Measurements from ENCODE around the gene EML4. TPM values are rescaled to one million over a fixed set of nuclear protein-coding genes. Genes with fewer than 3 reads are reported as not detected.
A peak's percentile ranks its signal among the peaks of the same experiment; 100 is the strongest.

Gene EML4
- total RNA-seq, 1 experiment from 2014 or later = 38.3 TPM

- Histone ChIP-seq H3K27ac (ENCODE audit: low read length) (peak overlapping the region; percentile 70), H3K9me3 (ENCODE audit: low read length) (no peaks in the 10 kb centered on the region)
- POLR2A ChIA-PET (ENCODE audit: unreplicated experiment) = no interaction called here
These were observed 30.8 kb upstream of the EML4 start for GRCh38 chr2:42138163-42139015.

GRCh38 chr2:42139101-42139500, 30.1 kb upstream of the EML4 start:
- no peak for ATAC-seq
- no peaks in the 10 kb centered on the region for H3K9me2 ChIP-seq (replicated peaks; ENCODE audit: low read length)
- no peak overlapping the region for H2AFZ ChIP-seq (ENCODE audit: low read length)
- intact Hi-C loops (cut with micrococcal nuclease) = no loop called here
- no peaks in the 10 kb centered on the region for H3K79me2 ChIP-seq (ENCODE audit: low read length)
- no TSS peak for BruUV-seq (replicated peaks)
- H3F3A ChIP-seq (ENCODE audit: low read length, unreplicated experiment) = peaks cover 2% of the 10 kb centered on the region
- CTCF ChIA-PET = no interaction called here
- peak overlapping the region; percentile 70; the same call in 1 of the 2 replicates for H3K27ac ChIP-seq (ENCODE audit: low read length)
- H4K20me1 ChIP-seq (ENCODE audit: low read length) = no peaks in the 10 kb centered on the region
- H3K9ac ChIP-seq (ENCODE audit: low read length) = no peak overlapping the region
- no peaks in the 10 kb centered on the region for H3K9me3 ChIP-seq (ENCODE audit: low read length)
- DNase-seq = no peak
- peaks cover 65% of the 10 kb centered on the region for H3K4me1 ChIP-seq (ENCODE audit: insufficient read depth, low read length)
- no peaks in the 10 kb centered on the region for H3K36me3 ChIP-seq (ENCODE audit: low read depth, low read length)
- H3K4me3 ChIP-seq (ENCODE audit: low read length) = no peak overlapping the region
- POLR2A ChIA-PET (ENCODE audit: unreplicated experiment) = interaction anchor here (0.6 kb wide), 1 partner anchor 165 kb away, joined by 3 read pairs; no protein-coding TSS in a partner anchor
- H3K27me3 ChIP-seq (ENCODE audit: low read length) = no peaks in the 10 kb centered on the region
- TF ChIP-seq EZH2phosphoT487 (IDR thresholded peaks at IDR 0.05; ENCODE audit: borderline replicate concordance, low read length) = no peak
- TF ChIP-seq EZH2 (IDR thresholded peaks at IDR 0.05; ENCODE audit: low read length, unreplicated experiment) = no peak
- no peak for TF ChIP-seq CTCF (conservative IDR thresholded peaks at IDR 0.05; ENCODE audit: low read depth, low read length)
- H3K4me2 ChIP-seq (ENCODE audit: low read length) = peak overlapping the region; percentile 61; the same call in 1 of the 2 replicates

More at GRCh38 chr2:42138163-42139015, 30.8 kb upstream of the EML4 start:
- CTCF ChIA-PET = no interaction called here
- peaks cover 2% of the 10 kb centered on the region for H3F3A ChIP-seq (ENCODE audit: low read length, unreplicated experiment)
- H3K4me2 ChIP-seq (ENCODE audit: low read length) = peak overlapping the region; percentile 61
- H4K20me1 ChIP-seq (ENCODE audit: low read length) = no peaks in the 10 kb centered on the region
- peak; percentile 95 for DNase-seq
- no peaks in the 10 kb centered on the region for H3K36me3 ChIP-seq (ENCODE audit: low read depth, low read length)
- BruUV-seq (replicated peaks) = no TSS peak
- no peak overlapping the region for H2AFZ ChIP-seq (ENCODE audit: low read length)
- H3K9ac ChIP-seq (ENCODE audit: low read length) = no peak overlapping the region
- H3K9me2 ChIP-seq (replicated peaks; ENCODE audit: low read length) = no peaks in the 10 kb centered on the region
- no peaks in the 10 kb centered on the region for H3K79me2 ChIP-seq (ENCODE audit: low read length)
- no peak overlapping the region for H3K4me3 ChIP-seq (ENCODE audit: low read length)
- H3K27me3 ChIP-seq (ENCODE audit: low read length) = no peaks in the 10 kb centered on the region
- TF ChIP-seq CTCF (conservative IDR thresholded peaks at IDR 0.05; ENCODE audit: low read depth, low read length) = no peak
- no peak for TF ChIP-seq EZH2 (IDR thresholded peaks at IDR 0.05; ENCODE audit: low read length, unreplicated experiment)
- no peak for TF ChIP-seq EZH2phosphoT487 (IDR thresholded peaks at IDR 0.05; ENCODE audit: borderline replicate concordance, low read length)
- intact Hi-C loops (cut with micrococcal nuclease) = no loop called here
- ATAC-seq = peak; percentile 31
- peaks cover 71% of the 10 kb centered on the region for H3K4me1 ChIP-seq (ENCODE audit: insufficient read depth, low read length)

- no peaks in the 10 kb centered on the region for H3K9me2 ChIP-seq (replicated peaks; ENCODE audit: low read length)
- H3K36me3 ChIP-seq (ENCODE audit: low read depth, low read length) = no peaks in the 10 kb centered on the region
- H3K27me3 ChIP-seq (ENCODE audit: low read length) = no peaks in the 10 kb centered on the region
- DNase-seq (peak; percentile 39), ATAC-seq (no peak)
- no TSS peak for BruUV-seq (replicated peaks)
- H3K4me3 ChIP-seq (ENCODE audit: low read length) = no peak overlapping the region
- no peak overlapping the region for H3K27ac ChIP-seq (ENCODE audit: low read length)
- no peaks in the 10 kb centered on the region for H3K9me3 ChIP-seq (ENCODE audit: low read length)
- ChIA-PET CTCF (no interaction called here), POLR2A (ENCODE audit: unreplicated experiment) (no interaction called here)
- H3K79me2 ChIP-seq (ENCODE audit: low read length) = no peaks in the 10 kb centered on the region
- no peaks in the 10 kb centered on the region for H4K20me1 ChIP-seq (ENCODE audit: low read length)
- TF ChIP-seq EZH2 (IDR thresholded peaks at IDR 0.05; ENCODE audit: low read length, unreplicated experiment) (no peak), EZH2phosphoT487 (IDR thresholded peaks at IDR 0.05; ENCODE audit: borderline replicate concordance, low read length) (no peak), CTCF (conservative IDR thresholded peaks at IDR 0.05; ENCODE audit: low read depth, low read length) (no peak)
- no peak overlapping the region for H3K9ac ChIP-seq (ENCODE audit: low read length)
- no peak overlapping the region for H3K4me2 ChIP-seq (ENCODE audit: low read length)
- H3F3A ChIP-seq (ENCODE audit: low read length, unreplicated experiment) = peaks cover 2% of the 10 kb centered on the region
- H3K4me1 ChIP-seq (ENCODE audit: insufficient read depth, low read length) = peaks cover 63% of the 10 kb centered on the region
- no peak overlapping the region for H2AFZ ChIP-seq (ENCODE audit: low read length)
- intact Hi-C loops (cut with micrococcal nuclease) = no loop called here
These were observed 28.7 kb upstream of the EML4 start for GRCh38 chr2:42140496-42140895.
